22Rv1 (cell line): ENCODE data around the gene METTL25.
A peak's percentile ranks its signal among the peaks of the same experiment; 100 is the strongest.

ENCODE experiments used
- H3K27ac ChIP-seq: fragments of 450-650 bp; 2 replicates; pipeline ENCODE4 v1.5.1; 2017
- ZFX ChIP-seq: fragments of 450-650 bp; IDR thresholded peaks from 2 replicates; pipeline ENCODE4 v1.6.1; 2017; ENCODE audit warnings: antibody characterized with exemption, borderline replicate concordance
- TF ChIP-seq, protein P1 (sequence below): fragments of 450-650 bp; IDR thresholded peaks from 2 replicates; pipeline ENCODE4 v1.5.1; 2017; ENCODE audit warnings: mild to moderate bottlenecking

Gene METTL25

DNA sequence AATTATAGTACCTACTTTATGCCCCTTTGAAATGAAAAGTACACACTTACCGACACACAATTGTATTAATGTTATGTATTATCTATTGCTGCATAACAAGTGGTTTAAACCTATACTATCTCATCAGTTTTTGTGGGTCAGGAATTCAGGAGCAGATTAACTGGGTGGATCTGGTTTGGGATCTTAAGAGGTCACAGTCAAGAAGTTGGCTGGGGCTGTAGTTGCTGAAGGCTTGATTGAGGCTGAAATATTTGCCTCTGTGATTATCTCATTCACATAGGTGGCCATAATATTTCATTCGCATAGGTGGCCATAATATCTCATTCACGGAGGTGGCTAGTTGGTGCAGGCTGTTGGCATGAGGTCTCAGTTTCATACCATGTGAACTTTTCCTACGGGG, 5.7 kb downstream of the METTL25 start:
- no peak overlapping the region for H3K27ac ChIP-seq
- no peak for TF ChIP-seq ZFX
- TF ChIP-seq, protein P1, sequence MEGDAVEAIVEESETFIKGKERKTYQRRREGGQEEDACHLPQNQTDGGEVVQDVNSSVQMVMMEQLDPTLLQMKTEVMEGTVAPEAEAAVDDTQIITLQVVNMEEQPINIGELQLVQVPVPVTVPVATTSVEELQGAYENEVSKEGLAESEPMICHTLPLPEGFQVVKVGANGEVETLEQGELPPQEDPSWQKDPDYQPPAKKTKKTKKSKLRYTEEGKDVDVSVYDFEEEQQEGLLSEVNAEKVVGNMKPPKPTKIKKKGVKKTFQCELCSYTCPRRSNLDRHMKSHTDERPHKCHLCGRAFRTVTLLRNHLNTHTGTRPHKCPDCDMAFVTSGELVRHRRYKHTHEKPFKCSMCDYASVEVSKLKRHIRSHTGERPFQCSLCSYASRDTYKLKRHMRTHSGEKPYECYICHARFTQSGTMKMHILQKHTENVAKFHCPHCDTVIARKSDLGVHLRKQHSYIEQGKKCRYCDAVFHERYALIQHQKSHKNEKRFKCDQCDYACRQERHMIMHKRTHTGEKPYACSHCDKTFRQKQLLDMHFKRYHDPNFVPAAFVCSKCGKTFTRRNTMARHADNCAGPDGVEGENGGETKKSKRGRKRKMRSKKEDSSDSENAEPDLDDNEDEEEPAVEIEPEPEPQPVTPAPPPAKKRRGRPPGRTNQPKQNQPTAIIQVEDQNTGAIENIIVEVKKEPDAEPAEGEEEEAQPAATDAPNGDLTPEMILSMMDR: no peak

DNA sequence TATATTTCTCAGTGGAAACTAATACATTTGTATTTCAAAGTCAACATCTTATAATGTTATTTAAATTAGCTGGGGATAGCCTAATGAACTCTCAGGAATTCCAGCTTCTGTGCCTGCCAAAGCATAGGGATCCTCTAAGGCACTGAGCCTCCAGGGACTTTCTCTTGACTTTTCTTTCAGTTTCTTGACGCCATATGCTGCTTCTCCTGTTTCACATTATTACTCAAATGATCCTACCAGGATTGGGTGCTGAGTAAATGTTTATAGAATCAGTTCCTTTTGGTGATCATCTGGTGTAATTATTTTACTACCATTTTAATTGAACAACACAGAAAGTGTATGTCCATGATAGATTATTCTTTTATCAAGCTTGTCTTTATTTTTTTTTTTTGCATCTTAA, 7.9 kb downstream of the METTL25 start:
- TF ChIP-seq, protein P1: no peak
- TF ChIP-seq ZFX: no peak
- no peak overlapping the region for H3K27ac ChIP-seq

- TF ChIP-seq ZFX: no peak
- no peak overlapping the region for H3K27ac ChIP-seq
These were observed 16.9 kb downstream of the METTL25 start for GRCh38 chr12:82375201-82375600.

DNA sequence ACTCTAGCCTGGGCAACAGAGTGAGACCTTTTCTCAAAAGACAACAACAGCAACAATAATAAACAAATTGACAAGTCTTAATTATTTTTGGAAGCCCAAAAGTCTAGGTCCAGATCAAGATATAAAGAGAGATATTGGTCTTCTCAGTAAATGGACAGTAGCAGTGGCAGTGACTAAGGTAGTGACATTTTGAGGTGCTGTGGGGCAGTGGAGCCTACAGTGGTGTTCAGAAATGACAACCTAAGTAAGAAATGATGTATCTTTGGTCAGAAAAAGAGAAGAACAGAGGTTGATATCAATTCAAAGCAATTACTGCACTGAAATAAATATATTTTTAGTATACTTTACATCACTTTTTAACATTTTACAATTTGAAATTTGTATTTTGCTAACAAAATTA, 20.7 kb downstream of the METTL25 start:
- no peak for TF ChIP-seq ZFX
- TF ChIP-seq, protein P1: no peak
- no peak overlapping the region for H3K27ac ChIP-seq

GRCh38 chr12:82383930-82384552, 25.7 kb downstream of the METTL25 start:
- no peak overlapping the region for H3K27ac ChIP-seq
- no peak for TF ChIP-seq ZFX
- TF ChIP-seq, protein P1: peak; percentile 86

GRCh38 chr12:82398879-82399278, 40.5 kb downstream of the METTL25 start:
- H3K27ac ChIP-seq: no peak overlapping the region
- no peak for TF ChIP-seq ZFX
- TF ChIP-seq, protein P1: no peak

DNA sequence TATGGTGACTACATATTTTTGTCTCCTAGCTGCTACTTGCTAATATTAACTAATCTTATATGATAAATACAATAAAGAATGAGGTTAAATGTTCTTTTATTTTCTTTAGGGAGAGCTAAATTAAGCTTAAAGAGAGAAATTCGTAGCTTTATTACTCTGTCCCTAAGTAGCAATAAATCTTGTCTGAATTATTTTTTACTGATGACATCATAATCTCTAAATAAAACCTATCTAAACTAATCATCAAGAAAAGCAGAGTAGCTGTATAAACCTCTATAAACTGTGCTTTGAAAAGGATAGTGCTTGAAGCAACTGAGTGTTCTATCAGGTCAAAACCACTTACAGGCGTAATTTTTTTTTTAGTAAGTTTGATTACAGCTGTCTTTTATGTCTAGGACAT, 42.5 kb downstream of the METTL25 start:
- TF ChIP-seq ZFX: no peak
- TF ChIP-seq, protein P1: no peak
- no peak overlapping the region for H3K27ac ChIP-seq

- TF ChIP-seq, protein P1: no peak
- no peak for TF ChIP-seq ZFX
These were observed 48.3 kb downstream of the METTL25 start for GRCh38 chr12:82406651-82407050.

More at GRCh38 chr12:82406651-82407050, 48.3 kb downstream of the METTL25 start:
- no peak overlapping the region for H3K27ac ChIP-seq
